NAMALWA (cell line): Measurements from ENCODE around the gene SMARCD3.
A peak's percentile ranks its signal among the peaks of the same experiment; 100 is the strongest.

ENCODE experiments used
- DNase-seq: peaks from one replicate; pipeline ENCODE4 v3.0.0-alpha.2; 2015; ENCODE audit warnings: low spot score

SMARCD3 gene

GRCh38 chr7:151247611-151248345 is 716 bp downstream of the SMARCD3 start:
- DNase-seq, result no peak

DNA sequence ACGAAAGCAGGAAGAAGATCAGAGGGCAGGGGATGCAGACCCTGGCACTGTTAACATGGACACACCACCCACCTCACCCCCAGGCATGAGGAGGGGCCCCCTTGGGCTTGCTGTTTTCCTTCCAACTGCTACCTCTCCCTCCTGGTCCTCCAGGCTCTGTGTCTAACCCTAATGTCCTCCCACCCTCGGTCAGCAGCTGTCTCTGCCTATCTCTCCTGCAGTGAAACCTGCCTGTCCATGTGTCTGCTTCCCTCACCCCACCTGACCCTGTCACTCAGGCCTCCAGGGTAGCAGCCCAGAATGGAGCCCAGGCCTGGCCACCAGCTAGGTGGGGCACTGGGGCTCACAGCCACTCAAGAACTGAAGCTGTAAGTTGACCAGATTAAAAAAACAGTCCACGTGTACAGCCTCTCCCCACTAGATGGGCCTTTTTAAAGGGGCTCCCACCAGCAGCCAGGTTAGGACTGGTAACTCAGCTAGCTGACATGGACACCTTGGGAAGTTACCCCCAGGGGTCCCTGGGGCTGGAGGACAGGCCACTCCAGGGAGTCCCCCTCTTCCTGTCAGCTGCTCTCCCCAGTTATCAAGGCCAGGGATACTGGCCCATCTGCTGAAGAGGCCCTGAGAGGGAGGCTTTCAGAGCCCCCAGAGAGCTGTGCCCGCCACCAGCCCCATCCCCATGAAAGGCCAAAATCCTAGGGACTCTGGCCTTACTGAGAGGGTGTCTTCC is 1.5 kb downstream of the SMARCD3 start:
- DNase-seq, result no peak

DNA sequence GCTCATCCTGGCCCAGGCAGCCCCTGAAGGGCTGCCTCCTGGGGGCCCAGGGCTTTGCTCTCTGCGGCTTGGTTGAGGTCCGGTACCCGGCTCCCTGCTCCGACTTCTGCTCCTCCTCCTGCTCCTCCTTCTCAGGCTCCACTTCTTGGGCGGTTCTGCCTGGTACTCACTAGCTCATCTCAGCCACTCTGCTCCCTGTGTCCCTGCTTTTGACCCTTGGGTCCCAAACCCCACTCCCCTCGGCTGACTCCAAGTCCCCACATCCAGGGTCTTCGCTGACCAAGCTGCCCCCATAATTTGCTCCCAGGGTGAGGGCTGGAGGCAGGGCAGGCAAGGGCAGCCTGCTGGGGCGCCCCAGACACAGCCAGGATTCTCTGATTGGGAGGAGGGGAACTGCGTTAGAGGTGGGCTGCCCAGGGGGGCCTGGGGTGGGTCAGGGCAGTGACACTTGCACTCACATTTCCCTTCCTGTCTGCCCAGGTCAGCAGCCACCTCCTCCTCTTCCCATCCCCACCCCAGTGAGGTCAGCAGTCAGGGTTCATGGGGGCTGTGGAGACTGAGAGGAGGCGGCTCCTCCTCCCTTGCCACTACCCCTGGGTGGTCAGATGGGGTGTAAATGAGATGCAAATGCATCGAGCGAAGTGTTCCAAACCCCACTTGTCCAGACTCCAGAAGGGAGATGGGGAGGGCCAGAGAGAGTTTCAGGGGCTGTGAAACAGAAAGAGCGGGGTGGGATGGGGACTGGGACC is 2.2 kb downstream of the SMARCD3 start:
- DNase-seq, result no peak

DNA sequence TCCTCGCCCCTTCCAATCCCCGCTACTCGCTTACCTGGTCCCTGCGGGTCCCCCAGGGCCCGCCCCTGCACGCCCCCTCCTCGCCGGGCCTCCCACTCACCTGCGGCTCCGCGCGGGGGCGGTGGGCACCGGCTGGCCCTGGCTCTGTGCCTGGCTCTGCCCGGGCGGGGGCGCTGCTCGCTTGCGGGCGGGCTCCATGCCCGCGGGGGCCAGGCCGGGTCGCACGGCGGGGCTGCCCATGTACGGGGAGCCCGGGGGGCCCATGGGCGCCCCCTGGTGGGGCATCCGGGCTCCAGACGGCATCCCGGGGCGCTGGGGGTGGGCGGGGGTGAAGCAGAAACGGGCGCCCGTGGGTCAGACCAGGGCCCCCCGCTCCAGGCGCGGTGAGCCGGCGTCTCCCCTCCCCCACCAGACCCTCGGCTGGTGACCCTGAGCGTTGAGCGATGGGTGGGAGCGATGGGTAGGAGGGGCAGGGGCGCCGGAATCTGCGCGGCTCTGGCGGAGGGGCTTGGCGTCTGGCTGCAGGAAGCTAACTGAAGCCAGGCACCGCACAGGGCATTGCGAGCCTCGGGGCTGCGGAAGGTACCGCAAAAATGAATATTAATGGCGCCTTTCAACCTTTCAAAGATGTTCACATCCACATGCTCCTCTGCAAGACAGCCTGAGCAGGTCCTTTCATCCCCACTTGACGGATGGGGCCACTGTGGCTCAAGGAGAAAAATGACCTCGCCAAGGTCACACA is 3.0 kb downstream of the SMARCD3 start:
- DNase-seq, result peak; percentile 90

- DNase-seq, result peak; percentile 42
Measured at GRCh38 chr7:151244841-151245346, 3.6 kb downstream of the SMARCD3 start.

DNA sequence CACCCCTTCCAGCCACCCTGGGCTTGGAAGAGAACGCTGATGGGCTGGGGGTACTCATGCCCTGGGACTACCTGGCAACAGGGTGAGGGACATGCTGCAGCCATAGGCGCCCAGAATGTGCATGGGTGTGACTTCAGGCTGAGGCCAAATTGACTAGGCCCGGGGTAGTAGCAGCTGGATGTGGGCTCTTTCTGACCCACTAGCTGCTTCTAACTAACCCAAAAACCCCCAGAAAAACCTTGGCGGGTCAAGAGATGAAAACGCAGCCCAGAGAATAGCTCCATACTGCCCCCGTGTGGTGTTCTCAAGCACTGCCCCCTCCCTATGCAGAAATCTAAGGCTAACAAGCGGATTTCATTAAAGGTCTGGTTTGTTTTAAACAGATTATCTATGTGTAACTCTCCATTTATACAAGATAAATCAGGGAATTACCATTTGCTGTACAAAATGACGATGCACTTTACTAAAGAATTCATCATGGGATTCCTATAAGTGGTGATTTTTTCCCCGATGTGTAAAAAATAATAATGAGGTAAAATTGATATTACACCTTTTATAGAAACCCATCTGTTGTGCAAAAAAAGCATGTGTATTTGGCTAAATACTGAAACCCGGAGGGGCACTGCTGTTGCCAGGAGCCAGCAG is 4.2 kb downstream of the SMARCD3 start:
- DNase-seq, result peak; percentile 88

- DNase-seq, result peak; percentile 87
Measured at GRCh38 chr7:151243408-151244195, 4.9 kb downstream of the SMARCD3 start.

DNA sequence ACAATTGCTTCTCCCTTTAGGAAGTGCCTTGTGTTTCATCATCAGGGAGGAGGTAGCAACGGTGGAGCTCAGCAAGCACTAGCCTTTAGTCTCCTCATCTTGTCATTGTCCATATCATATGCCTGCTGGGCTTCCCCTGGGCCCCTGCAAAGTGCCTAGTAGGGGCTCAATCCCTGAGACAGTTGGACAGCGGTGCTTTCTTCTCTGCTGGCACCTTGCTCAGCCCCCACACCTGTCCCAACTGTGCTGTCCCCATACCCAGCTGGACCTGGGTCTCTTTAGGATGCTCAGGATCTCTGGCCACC is 5.5 kb downstream of the SMARCD3 start:
- DNase-seq, result no peak

GRCh38 chr7:151242159-151243044 is 6.1 kb downstream of the SMARCD3 start:
- no peak for DNase-seq

DNA sequence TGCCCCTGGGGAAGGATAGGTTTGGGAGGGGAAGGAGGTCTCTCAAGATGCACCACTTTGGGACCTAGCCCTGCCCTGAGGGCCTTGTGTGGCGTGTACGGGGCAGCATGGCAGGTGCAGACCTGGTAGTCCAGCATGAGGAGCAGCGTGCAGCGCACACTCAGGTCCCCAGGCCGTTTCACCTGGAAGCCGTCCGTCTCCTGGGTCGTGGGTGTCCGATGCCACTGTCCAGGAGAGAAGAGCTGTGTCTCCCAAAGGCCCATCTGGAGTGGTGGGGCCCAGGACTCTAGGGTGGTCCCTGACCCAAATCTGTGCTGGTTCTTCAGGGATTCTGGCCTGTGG is 6.8 kb downstream of the SMARCD3 start:
- no peak for DNase-seq

DNA sequence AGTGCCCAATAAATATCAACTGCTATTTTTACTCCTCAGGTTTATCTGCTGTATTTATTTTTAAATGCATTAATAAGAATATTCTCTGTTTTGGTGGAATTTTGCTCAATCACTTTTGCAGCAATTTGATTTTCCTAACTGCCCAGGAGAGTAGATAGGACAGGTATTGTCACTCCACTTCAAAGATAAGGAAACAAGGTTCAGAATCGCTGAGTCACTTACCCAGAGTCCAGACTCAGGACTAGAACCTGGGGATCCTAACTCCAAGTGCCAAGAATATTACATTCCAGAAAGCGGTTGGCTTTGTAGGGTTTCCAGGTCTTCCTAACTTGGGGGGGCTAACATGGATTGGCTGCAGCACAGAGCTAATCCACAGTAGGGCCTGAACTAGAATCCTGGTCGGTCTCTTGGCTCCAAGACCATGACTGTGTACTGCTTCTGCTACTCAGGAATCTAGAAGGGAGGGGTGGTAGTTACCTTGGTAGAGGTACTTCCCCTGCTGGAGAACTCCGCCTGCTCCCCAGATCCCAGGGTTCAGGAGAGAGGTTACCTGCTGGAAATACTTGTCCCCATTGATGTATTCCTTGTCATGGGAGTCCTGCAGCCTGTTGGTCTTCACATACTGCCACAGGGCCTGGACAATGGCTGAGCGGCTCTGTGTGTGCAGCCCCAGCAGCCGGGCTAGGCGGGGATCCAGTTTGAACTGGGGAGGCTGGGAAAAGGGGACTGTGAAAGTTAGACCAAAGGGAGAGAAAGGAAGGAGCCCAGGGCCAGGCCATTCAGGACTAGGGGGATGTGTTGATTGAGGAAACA is 7.3 kb downstream of the SMARCD3 start:
- DNase-seq, result no peak

- no peak for DNase-seq
Measured at GRCh38 chr7:151240536-151240935, 8.0 kb downstream of the SMARCD3 start.

DNA sequence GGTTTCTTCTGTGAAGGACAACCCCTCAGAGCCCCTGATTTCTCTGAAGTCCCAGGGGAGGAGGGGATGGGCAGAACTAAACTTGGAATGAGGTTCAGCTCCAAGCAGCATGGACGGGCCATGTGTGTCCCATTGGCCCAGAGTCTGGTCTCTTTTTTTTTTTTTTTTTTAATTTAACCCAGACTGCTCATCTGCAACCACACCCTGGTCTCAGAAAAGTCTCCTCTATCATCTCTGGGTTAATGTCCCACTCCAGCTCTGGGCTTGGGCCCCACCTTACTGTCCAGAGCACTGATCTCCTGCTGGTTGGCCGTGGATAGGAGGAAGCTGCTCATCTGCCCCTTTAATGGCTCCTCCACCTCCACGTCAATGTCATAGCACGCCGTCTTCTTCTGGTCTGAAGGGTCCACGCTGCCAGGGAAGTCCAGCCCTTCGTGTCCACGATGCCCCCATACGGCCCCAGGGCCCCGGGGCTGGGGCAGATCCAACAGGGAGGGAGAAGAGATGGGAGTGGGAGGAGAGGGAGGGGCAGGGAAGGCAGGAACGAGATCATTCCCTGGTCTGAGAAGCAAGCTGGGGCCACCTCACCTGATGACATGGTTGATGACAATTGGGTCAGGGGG is 8.5 kb downstream of the SMARCD3 start:
- DNase-seq, result no peak

DNA sequence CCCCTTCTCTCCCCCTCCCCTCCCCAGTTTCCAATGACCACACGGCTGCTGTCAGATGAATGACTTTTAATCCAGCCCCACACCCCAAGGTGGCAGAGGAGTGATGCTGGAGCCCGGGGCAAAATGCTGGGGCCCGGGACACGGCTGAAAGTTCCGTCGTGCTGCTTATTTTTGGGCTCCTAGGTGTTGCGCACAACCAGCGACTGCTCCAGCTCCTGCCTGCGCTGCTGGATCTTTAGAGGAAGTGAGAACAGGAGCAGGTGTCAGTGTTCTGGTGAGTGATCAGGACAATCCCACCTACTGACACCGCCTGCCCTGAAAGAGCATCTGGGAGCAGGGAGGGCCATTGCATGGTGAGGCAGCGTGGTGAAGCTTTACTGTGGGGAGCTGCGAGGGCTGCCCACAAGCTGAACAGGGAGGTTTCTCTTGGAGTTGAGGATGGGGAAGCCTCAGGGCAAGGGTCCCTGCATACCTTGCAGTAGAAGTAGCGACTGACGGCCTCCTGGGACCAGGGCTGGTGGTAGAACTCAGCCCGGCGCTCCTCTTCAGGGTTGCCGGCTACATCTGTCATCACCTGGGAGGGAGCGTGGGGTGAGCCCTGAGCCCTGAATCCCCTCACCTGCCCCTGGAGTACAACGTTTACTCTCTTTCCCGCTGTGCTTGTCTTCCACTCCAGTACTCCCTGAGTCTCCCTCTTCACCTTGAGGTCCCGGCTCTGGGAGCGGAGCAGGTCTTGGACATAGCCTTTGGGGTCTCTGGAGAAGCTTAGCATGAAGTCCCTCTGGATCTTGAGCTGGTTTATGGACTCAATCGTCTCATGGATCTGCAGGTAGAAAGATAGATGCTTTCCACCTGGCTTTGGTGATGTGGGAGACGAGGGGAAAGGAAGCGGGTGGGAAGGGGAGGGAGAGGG is 9.3 kb downstream of the SMARCD3 start:
- DNase-seq, result no peak

DNA sequence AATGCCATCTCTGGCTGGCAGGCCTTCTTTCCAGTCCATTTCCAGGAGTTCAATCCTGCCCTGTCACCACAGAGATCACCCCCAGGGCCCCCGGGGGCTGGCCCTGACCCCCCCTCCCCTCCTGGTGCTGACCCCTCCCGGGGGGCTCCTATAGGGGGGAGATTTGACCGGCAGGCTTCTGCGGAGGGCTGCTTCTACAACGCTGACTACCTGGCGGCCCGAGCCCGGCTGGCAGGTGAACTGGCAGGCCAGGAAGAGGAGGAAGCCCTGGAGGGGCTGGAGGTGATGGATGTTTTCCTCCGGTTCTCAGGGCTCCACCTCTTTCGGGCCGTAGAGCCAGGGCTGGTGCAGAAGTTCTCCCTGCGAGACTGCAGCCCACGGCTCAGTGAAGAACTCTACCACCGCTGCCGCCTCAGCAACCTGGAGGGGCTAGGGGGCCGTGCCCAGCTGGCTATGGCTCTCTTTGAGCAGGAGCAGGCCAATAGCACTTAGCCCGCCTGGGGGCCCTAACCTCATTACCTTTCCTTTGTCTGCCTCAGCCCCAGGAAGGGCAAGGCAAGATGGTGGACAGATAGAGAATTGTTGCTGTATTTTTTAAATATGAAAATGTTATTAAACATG is 10.2 kb downstream of the SMARCD3 start:
- no peak for DNase-seq

DNA sequence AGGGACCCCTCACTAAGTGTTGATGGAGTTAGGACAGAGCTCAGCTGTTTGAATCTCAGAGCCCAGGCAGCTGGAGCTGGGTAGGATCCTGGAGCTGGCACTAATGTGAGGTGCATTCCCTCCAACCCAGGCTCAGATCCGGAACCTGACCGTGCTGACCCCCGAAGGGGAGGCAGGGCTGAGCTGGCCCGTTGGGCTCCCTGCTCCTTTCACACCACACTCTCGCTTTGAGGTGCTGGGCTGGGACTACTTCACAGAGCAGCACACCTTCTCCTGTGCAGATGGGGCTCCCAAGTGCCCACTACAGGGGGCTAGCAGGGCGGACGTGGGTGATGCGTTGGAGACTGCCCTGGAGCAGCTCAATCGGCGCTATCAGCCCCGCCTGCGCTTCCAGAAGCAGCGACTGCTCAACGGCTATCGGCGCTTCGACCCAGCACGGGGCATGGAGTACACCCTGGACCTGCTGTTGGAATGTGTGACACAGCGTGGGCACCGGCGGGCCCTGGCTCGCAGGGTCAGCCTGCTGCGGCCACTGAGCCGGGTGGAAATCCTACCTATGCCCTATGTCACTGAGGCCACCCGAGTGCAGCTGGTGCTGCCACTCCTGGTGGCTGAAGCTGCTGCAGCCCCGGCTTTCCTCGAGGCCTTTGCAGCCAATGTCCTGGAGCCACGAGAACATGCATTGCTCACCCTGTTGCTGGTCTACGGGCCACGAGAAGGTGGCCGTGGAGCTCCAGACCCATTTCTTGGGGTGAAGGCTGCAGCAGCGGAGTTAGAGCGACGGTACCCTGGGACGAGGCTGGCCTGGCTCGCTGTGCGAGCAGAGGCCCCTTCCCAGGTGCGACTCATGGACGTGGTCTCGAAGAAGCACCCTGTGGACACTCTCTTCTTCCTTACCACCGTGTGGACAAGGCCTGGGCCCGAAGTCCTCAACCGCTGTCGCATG is 11.0 kb downstream of the SMARCD3 start:
- no peak for DNase-seq
